ENCODE measurements around the gene PACRG.

DNA sequence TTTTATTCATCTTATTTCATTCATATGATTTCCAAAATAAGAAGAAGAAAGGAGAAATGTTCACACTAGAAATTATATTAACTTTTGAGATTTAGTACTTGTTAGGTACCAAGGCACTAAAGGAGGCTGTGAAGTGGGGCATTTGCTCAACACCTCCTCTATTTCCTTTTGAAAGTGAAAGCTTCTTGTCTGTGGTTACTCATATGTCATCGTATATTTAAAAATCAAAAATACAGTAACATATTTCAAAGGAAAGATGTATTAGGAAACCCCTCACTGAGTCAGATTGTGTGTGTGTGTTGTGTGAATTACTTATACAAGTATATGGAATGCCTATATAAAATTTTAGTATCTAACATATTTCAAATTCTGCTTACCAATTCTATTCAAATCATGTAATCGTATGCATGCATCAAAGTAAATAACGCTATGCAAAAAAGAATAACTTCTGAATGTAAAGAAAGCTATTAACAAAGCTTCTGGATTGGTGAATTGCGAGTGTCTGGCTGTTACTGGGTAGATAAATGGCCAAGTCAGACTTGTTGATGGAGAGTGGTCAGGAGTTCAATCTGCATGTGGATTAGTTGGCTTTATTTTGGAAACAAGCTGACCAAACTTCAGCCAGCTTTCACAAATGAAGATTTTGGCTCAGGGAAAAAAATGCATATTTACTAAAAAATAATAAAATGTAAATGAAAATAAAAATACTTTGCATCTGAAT, 70.9 kb downstream of the PACRG start:
- TF ChIP-seq, protein P1, sequence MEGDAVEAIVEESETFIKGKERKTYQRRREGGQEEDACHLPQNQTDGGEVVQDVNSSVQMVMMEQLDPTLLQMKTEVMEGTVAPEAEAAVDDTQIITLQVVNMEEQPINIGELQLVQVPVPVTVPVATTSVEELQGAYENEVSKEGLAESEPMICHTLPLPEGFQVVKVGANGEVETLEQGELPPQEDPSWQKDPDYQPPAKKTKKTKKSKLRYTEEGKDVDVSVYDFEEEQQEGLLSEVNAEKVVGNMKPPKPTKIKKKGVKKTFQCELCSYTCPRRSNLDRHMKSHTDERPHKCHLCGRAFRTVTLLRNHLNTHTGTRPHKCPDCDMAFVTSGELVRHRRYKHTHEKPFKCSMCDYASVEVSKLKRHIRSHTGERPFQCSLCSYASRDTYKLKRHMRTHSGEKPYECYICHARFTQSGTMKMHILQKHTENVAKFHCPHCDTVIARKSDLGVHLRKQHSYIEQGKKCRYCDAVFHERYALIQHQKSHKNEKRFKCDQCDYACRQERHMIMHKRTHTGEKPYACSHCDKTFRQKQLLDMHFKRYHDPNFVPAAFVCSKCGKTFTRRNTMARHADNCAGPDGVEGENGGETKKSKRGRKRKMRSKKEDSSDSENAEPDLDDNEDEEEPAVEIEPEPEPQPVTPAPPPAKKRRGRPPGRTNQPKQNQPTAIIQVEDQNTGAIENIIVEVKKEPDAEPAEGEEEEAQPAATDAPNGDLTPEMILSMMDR (IDR thresholded peaks at IDR 0.05; ENCODE audit: extremely low read depth in 1 of 2, insufficient read depth in 1 of 2, low read depth in 1 of 2, low read length in 2 of 2): no peak
- TF ChIP-seq, protein P2, sequence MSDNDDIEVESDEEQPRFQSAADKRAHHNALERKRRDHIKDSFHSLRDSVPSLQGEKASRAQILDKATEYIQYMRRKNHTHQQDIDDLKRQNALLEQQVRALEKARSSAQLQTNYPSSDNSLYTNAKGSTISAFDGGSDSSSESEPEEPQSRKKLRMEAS (IDR thresholded peaks at IDR 0.05; ENCODE audit: insufficient read depth, insufficient read length): no peak
- TF ChIP-seq EZH2 (IDR thresholded peaks at IDR 0.05; ENCODE audit: borderline replicate concordance, low read depth, low read length, severe bottlenecking): no peak
- TF ChIP-seq POLR2A (IDR thresholded peaks at IDR 0.05; ENCODE audit: low read depth, low read length): no peak
